ENCODE data around the gene MED9. TPM values are rescaled to one million over a fixed set of nuclear protein-coding genes. Genes with fewer than 3 reads are reported as not detected.

The MED9 gene
- total RNA-seq, 2 donors from 2014 or later: 18.4 to 20.5 TPM

- Histone ChIP-seq H3K9ac (ENCODE audit: extremely low read depth, low read length, poor library complexity, severe bottlenecking) (no peak overlapping the region), H3K27me3 (ENCODE audit: control insufficient read depth, insufficient read depth, low read length, poor library complexity, severe bottlenecking) (no peaks in the 10 kb centered on the region), H3K4me3 (ENCODE audit: low read length) (no peak overlapping the region), H3K36me3 (ENCODE audit: control insufficient read depth, insufficient read depth, low read length) (no peaks in the 10 kb centered on the region), H3K4me1 (ENCODE audit: control insufficient read depth, insufficient read depth, low read length) (peaks cover 13% of the 10 kb centered on the region), H3K9me3 (ENCODE audit: control insufficient read depth, low read length) (no peaks in the 10 kb centered on the region), H3K27ac (ENCODE audit: low read depth, low read length) (no peak overlapping the region)
- Mint-ChIP-seq H3K4me3 (no peak overlapping the region), H3K9me3 (peaks cover 7% of the 10 kb centered on the region), H3K27ac (no peak overlapping the region), H3K4me1 (peaks cover 17% of the 10 kb centered on the region), H3K36me3 (ENCODE audit: low read depth) (peaks cover 5% of the 10 kb centered on the region), H3K27me3 (ENCODE audit: insufficient read depth) (no peaks in the 10 kb centered on the region)
- DNase-seq: no peak
- 93 to 94% methylated on average over 5 to 6 of the region's 6 CpGs for WGBS, 2 experiments (ENCODE audit: insufficient coverage in 1 of 2, insufficient read length in 1 of 2)
- TF ChIP-seq, protein P1, sequence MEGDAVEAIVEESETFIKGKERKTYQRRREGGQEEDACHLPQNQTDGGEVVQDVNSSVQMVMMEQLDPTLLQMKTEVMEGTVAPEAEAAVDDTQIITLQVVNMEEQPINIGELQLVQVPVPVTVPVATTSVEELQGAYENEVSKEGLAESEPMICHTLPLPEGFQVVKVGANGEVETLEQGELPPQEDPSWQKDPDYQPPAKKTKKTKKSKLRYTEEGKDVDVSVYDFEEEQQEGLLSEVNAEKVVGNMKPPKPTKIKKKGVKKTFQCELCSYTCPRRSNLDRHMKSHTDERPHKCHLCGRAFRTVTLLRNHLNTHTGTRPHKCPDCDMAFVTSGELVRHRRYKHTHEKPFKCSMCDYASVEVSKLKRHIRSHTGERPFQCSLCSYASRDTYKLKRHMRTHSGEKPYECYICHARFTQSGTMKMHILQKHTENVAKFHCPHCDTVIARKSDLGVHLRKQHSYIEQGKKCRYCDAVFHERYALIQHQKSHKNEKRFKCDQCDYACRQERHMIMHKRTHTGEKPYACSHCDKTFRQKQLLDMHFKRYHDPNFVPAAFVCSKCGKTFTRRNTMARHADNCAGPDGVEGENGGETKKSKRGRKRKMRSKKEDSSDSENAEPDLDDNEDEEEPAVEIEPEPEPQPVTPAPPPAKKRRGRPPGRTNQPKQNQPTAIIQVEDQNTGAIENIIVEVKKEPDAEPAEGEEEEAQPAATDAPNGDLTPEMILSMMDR (conservative IDR thresholded peaks at IDR 0.05): no peak
Measured at GRCh38 chr17:17525956-17526355, 49.2 kb downstream of the MED9 start.

DNA sequence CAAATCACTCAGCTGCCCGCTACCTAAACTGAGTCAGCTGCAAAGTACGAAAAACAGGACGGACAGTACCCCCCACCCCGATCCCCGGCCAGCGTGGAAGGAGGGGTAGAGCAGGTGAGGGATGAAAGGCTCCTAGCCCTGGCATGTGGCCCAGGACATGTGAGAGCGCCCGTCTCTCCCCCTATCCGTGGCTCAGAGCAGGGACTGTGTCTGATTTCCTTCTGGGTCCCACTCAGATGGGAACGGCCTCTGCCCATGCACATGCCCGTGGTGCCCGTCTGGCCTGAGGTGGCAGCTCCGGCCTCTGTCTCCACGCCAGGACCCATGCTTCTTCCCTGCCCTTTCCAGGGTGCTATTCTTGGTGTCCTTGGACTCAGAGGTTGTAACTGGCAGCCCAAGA lies 49.6 kb downstream of the MED9 start:
- Histone ChIP-seq H3K9me3 (ENCODE audit: control insufficient read depth, low read length) (no peaks in the 10 kb centered on the region), H3K4me1 (ENCODE audit: control insufficient read depth, insufficient read depth, low read length) (peaks cover 13% of the 10 kb centered on the region), H3K36me3 (ENCODE audit: control insufficient read depth, insufficient read depth, low read length) (no peaks in the 10 kb centered on the region), H3K27ac (ENCODE audit: low read depth, low read length) (no peak overlapping the region), H3K4me3 (ENCODE audit: low read length) (no peak overlapping the region), H3K9ac (ENCODE audit: extremely low read depth, low read length, poor library complexity, severe bottlenecking) (no peak overlapping the region), H3K27me3 (ENCODE audit: control insufficient read depth, insufficient read depth, low read length, poor library complexity, severe bottlenecking) (no peaks in the 10 kb centered on the region)
- Mint-ChIP-seq H3K27ac (peak overlapping the region; percentile 52), H3K27me3 (ENCODE audit: insufficient read depth) (no peaks in the 10 kb centered on the region), H3K36me3 (ENCODE audit: low read depth) (peaks cover 5% of the 10 kb centered on the region), H3K4me3 (no peak overlapping the region), H3K4me1 (peaks cover 17% of the 10 kb centered on the region), H3K9me3 (peaks cover 7% of the 10 kb centered on the region)
- 85 to 89% methylated on average over 14 of the region's 14 CpGs for WGBS, 2 experiments (ENCODE audit: insufficient coverage in 1 of 2, insufficient read length in 1 of 2)
- DNase-seq: no peak
- TF ChIP-seq, protein P1 (conservative IDR thresholded peaks at IDR 0.05): no peak

GRCh38 chr17:17527534-17527933 lies 50.7 kb downstream of the MED9 start:
- Mint-ChIP-seq H3K4me3 (no peak overlapping the region), H3K9me3 (peaks cover 7% of the 10 kb centered on the region), H3K27me3 (ENCODE audit: insufficient read depth) (no peaks in the 10 kb centered on the region), H3K27ac (no peak overlapping the region), H3K4me1 (peaks cover 11% of the 10 kb centered on the region), H3K36me3 (ENCODE audit: low read depth) (peaks cover 5% of the 10 kb centered on the region)
- Histone ChIP-seq H3K4me3 (ENCODE audit: low read length) (no peak overlapping the region), H3K4me1 (ENCODE audit: control insufficient read depth, insufficient read depth, low read length) (peaks cover 10% of the 10 kb centered on the region), H3K9ac (ENCODE audit: extremely low read depth, low read length, poor library complexity, severe bottlenecking) (no peak overlapping the region), H3K27me3 (ENCODE audit: control insufficient read depth, insufficient read depth, low read length, poor library complexity, severe bottlenecking) (no peaks in the 10 kb centered on the region), H3K36me3 (ENCODE audit: control insufficient read depth, insufficient read depth, low read length) (no peaks in the 10 kb centered on the region), H3K9me3 (ENCODE audit: control insufficient read depth, low read length) (no peaks in the 10 kb centered on the region), H3K27ac (ENCODE audit: low read depth, low read length) (no peak overlapping the region)
- no peak for DNase-seq
- WGBS, 2 experiments (ENCODE audit: insufficient coverage in 1 of 2, insufficient read length in 1 of 2): 94 to 95% methylated on average over 8 to 11 of the region's 11 CpGs
- TF ChIP-seq, protein P1 (conservative IDR thresholded peaks at IDR 0.05): no peak
